IMR-90 (cell line): ENCODE data around the gene KLHL30. TPM values are rescaled to one million over a fixed set of nuclear protein-coding genes. Genes with fewer than 3 reads are reported as not detected.
"Not testable (repeated sequence)": the region's sequence is repeated elsewhere in the genome, so short reads cannot be mapped to it uniquely, and the experiment has no call there.

Experiments used
- ATAC-seq: fragments of 200-7000 bp; cut with Tn5 transposase; 2 replicates; pipeline ENCODE4 v1.9.1; 2020; ENCODE audit warnings: low read depth, mild to moderate bottlenecking, moderate library complexity
- BruUV-seq: library from RNA; stranded (reverse); fragments of 400-500 nt; replicated peaks from 2 replicates; lab custom pipeline; 2021; lab: Mats Ljungman, UMichigan
- CTCF ChIA-PET: fragments of 300-600 bp; formaldehyde crosslinking; extraction: SDS; loops from one replicate; lab custom pipeline; 2021; ENCODE audit warnings: antibody characterized with exemption; lab: Yijun Ruan, JAX
- POLR2A ChIA-PET: fragments of 300-600 bp; sonication (Branson Sonifier 250); formaldehyde crosslinking; loops from one replicate; lab custom pipeline; 2022; ENCODE audit warnings: antibody characterized with exemption; ENCODE audit not compliant: unreplicated experiment; lab: Charles Lee
- DNase-seq: peaks from one replicate; pipeline ENCODE4 v3.0.0; 2013
- H2AFZ ChIP-seq: replicated peaks from 2 replicates; pipeline ENCODE3; 2013; ENCODE audit warnings: low read length, mild to moderate bottlenecking; ENCODE audit not compliant: poor library complexity
- H2AK5ac ChIP-seq: 2 replicates; pipeline ENCODE4 v1.6.1; 2013; ENCODE audit warnings: low read depth, low read length, inconsistent platforms
- H2AK9ac ChIP-seq: replicated peaks from 2 replicates; pipeline ENCODE3; 2013; ENCODE audit warnings: mild to moderate bottlenecking, low read depth, low read length, moderate library complexity; ENCODE audit not compliant: poor library complexity
- H2BK120ac ChIP-seq: 2 replicates; pipeline ENCODE4 v1.6.1; 2013; ENCODE audit warnings: low read depth, low read length, inconsistent platforms
- H2BK15ac ChIP-seq: 3 replicates; pipeline ENCODE4 v1.6.1; 2013; ENCODE audit warnings: low read depth, low read length, inconsistent platforms
- H2BK20ac ChIP-seq: 2 replicates; pipeline ENCODE4 v1.6.1; 2013; ENCODE audit warnings: low read depth, mild to moderate bottlenecking, inconsistent platforms, low read length, moderate library complexity
- H2BK5ac ChIP-seq: 2 replicates; pipeline ENCODE4 v1.6.1; 2013; ENCODE audit warnings: mild to moderate bottlenecking, low read depth, low read length, inconsistent platforms; ENCODE audit not compliant: poor library complexity, severe bottlenecking
- H3K14ac ChIP-seq: replicated peaks from 2 replicates; pipeline ENCODE4 v1.6.1; 2013; ENCODE audit warnings: low read depth, low read length, inconsistent platforms
- H3K18ac ChIP-seq: 2 replicates; pipeline ENCODE4 v1.6.1; 2013; ENCODE audit warnings: low read depth, low read length, control low read depth
- H3K23ac ChIP-seq: 2 replicates; pipeline ENCODE4 v1.6.1; 2013; ENCODE audit warnings: low read depth, low read length, inconsistent platforms
- H3K27ac ChIP-seq: 2 replicates; pipeline ENCODE4 v1.5.1; 2013; ENCODE audit warnings: mild to moderate bottlenecking, control low read depth, low read length; ENCODE audit not compliant: insufficient read depth
- H3K27me3 ChIP-seq: 2 replicates; pipeline ENCODE4 v1.6.1; 2013; ENCODE audit warnings: low read length; ENCODE audit not compliant: control insufficient read depth, insufficient read depth
- H3K36me3 ChIP-seq: 2 replicates; pipeline ENCODE4 v1.6.1; 2013; ENCODE audit warnings: low read length, mixed read lengths; ENCODE audit not compliant: control insufficient read depth, insufficient read depth
- H3K4ac ChIP-seq: 2 replicates; pipeline ENCODE4 v1.6.1; 2013; ENCODE audit warnings: low read depth, low read length, inconsistent platforms
- H3K4me1 ChIP-seq: 2 replicates; pipeline ENCODE4 v1.6.1; 2013; ENCODE audit warnings: low read length, mixed read lengths; ENCODE audit not compliant: control insufficient read depth, insufficient read depth
- H3K4me2 ChIP-seq: 2 replicates; pipeline ENCODE4 v1.6.1; 2013; ENCODE audit warnings: low read depth, mild to moderate bottlenecking, control low read depth, low read length, moderate library complexity
- H3K4me3 ChIP-seq: 2 replicates; pipeline ENCODE4 v1.5.1; 2013; ENCODE audit warnings: low read depth, mild to moderate bottlenecking, control low read depth, low read length, moderate library complexity; ENCODE audit not compliant: insufficient read depth
- H3K56ac ChIP-seq: 2 replicates; pipeline ENCODE4 v1.6.1; 2013; ENCODE audit warnings: low read length, inconsistent platforms; ENCODE audit not compliant: insufficient read depth; ENCODE audit errors: extremely low read depth
- H3K79me1 ChIP-seq, 2 experiments: 2 replicates each; pipeline ENCODE4 v1.6.1; 2013; ENCODE audit warnings: low read length in 2 of 2, inconsistent platforms in 1 of 2, low read depth in 1 of 2
- H3K9ac ChIP-seq: 2 replicates; pipeline ENCODE4 v1.6.1; 2013; ENCODE audit warnings: low read depth, low read length, control low read depth
- H3K9me1 ChIP-seq: 2 replicates; pipeline ENCODE4 v1.6.1; 2013; ENCODE audit warnings: low read length, inconsistent platforms; ENCODE audit not compliant: insufficient read depth
- H3K9me3 ChIP-seq: 2 replicates; pipeline ENCODE4 v1.6.1; 2013; ENCODE audit warnings: low read length; ENCODE audit not compliant: control insufficient read depth, insufficient read depth
- H4K20me1 ChIP-seq: 2 replicates; pipeline ENCODE4 v1.6.1; 2013; ENCODE audit warnings: low read length, inconsistent platforms; ENCODE audit not compliant: insufficient read depth
- H4K5ac ChIP-seq: 2 replicates; pipeline ENCODE4 v1.6.1; 2013; ENCODE audit warnings: mild to moderate bottlenecking, low read depth, low read length, control low read depth
- H4K8ac ChIP-seq, 2 experiments: 2 replicates each; pipeline ENCODE4 v1.6.1; 2013; ENCODE audit warnings: low read depth in 2 of 2, low read length in 2 of 2, control low read depth in 1 of 2, inconsistent platforms in 1 of 2
- H4K91ac ChIP-seq: 2 replicates; pipeline ENCODE4 v1.6.1; 2013; ENCODE audit warnings: low read depth, low read length, inconsistent platforms; ENCODE audit not compliant: insufficient read depth
- CEBPB ChIP-seq: IDR thresholded peaks from 2 replicates; pipeline ENCODE4 v1.6.1; 2012; ENCODE audit warnings: low read depth, low read length, improper control_type of control experiment
- WGBS, 2 experiments: methylation state at CpG; one replicate each; pipeline versions ENCODE4 v1.1.5 to v1.1.7; 2013; ENCODE audit warnings: missing lambda C conversion rate in 2 of 2; ENCODE audit not compliant: insufficient read length in 1 of 2; ENCODE audit errors: extremely low coverage in 2 of 2; 5-methylcytosine and 5-hydroxymethylcytosine counted together
- dilution Hi-C: fragments of 300-500 bp; cut with HindIII; formaldehyde crosslinking; loops from one replicate; pipeline ENCODE4 v1.14.3; 2018; ENCODE audit warnings: low sequenced_read_pairs; ENCODE audit not compliant: unreplicated experiment
- in situ Hi-C: fragments of 300-500 bp; cut with MboI; formaldehyde crosslinking; loops from 3 replicates; pipeline ENCODE4 v1.14.3; 2019; ENCODE audit warnings: low sequenced_read_pairs, inconsistent platforms, mixed read lengths
- intact Hi-C: fragments of 100-400 bp; cut with micrococcal nuclease; formaldehyde crosslinking; loops from 2 replicates; pipeline ENCODE4 v1.10.0; 2022
- polyA plus RNA-seq, 3 experiments: library from polyadenylated mRNA; depleted of rRNA; stranded (reverse); fragments of >200 nt; gene quantifications; 2 replicates each; pipeline ENCODE4 v1.2.3, GENCODE V29; 2012; ENCODE audit warnings: low replicate concordance in 1 of 3
- total RNA-seq: library from RNA; depleted of rRNA; stranded (reverse); fragments of >200 nt; gene quantifications from 2 replicates; pipeline ENCODE4 v1.2.3, GENCODE V29; 2012

KLHL30 gene
- total and polyA plus RNA-seq, 2 of the 4 experiments (the other 2 are of a cell fraction) = under 0.01 to 0.03 TPM

- Histone ChIP-seq H3K4ac (peak overlapping the region; percentile 99; the same call in 1 of the 2 replicates), H3K23ac (peak overlapping the region; percentile 26; the same call in 1 of the 2 replicates), H3K27ac (peak overlapping the region; percentile 97; the same call in 1 of the 2 replicates), H3K18ac (peak overlapping the region; percentile 97; the same call in 1 of the 2 replicates), H3K4me1 (peaks cover 31% of the 10 kb centered on the region), H2BK5ac (peak overlapping the region; percentile 100), H2BK120ac (peak overlapping the region; percentile 93), H4K8ac (peak overlapping the region; percentile 33 to 69; a peak in 2 of 4 replicates), H3K36me3 (peaks cover 47% of the 10 kb centered on the region), H3K79me1 (peaks cover 14 to 57% of the 10 kb centered on the region in 2 experiments; a peak in 3 of 4 replicates), H3K9me1 (peaks cover 41% of the 10 kb centered on the region), H4K91ac (peak overlapping the region; percentile 90; the same call in 1 of the 2 replicates)
- H3K14ac ChIP-seq, H3K4me2 ChIP-seq, CTCF ChIA-PET, ATAC-seq, H3K9me3 ChIP-seq, POLR2A ChIA-PET, H2AK5ac ChIP-seq, H3K56ac ChIP-seq, BruUV-seq, H3K4me3 ChIP-seq, H2AFZ ChIP-seq, H4K5ac ChIP-seq, H3K27me3 ChIP-seq, H2BK15ac ChIP-seq, H3K9ac ChIP-seq, H4K20me1 ChIP-seq, in situ Hi-C loops, DNase-seq, dilution Hi-C loops, H2AK9ac ChIP-seq, H2BK20ac ChIP-seq: not testable (repeated sequence)
- peak; percentile 62 for TF ChIP-seq CEBPB
- intact Hi-C loops = loop anchor here (10.0 kb wide), 1 partner anchor 176 kb away; no protein-coding TSS in a partner anchor
- whole genome bisulfite sequencing, 2 experiments = no CpG with 5 or more reads among the region's 5 CpGs
Observed at GRCh38 chr2:238171072-238171431, 32.6 kb downstream of the KLHL30 start.
